RWPE2 (cell line): Measurements from ENCODE around the gene HRH2.

Source experiments
- ATAC-seq: fragments of 200-7000 bp; cut with Tn5 transposase; 3 replicates; pipeline ENCODE4 v1.9.1; 2021; ENCODE audit warnings: low read depth
- DNase-seq: peaks from one replicate; pipeline ENCODE4 v3.0.0-alpha.2; 2020; ENCODE audit warnings: low spot score
- H3K27ac ChIP-seq: fragments of 450-650 bp; 2 replicates; pipeline ENCODE4 v1.5.1; 2017; ENCODE audit warnings: mild to moderate bottlenecking; ENCODE audit not compliant: poor library complexity, severe bottlenecking
- H3K27me3 ChIP-seq: fragments of 250-450 bp; sonication (Bioruptor Pico); 2 replicates; pipeline ENCODE4 v1.5.1; 2021; ENCODE audit warnings: mild to moderate bottlenecking, moderate library complexity; ENCODE audit not compliant: insufficient read depth, poor library complexity, severe bottlenecking
- H3K36me3 ChIP-seq: fragments of 250-450 bp; sonication (Bioruptor Pico); 2 replicates; pipeline ENCODE4 v1.5.1; 2020; ENCODE audit warnings: low read depth, mild to moderate bottlenecking, moderate library complexity
- H3K4me1 ChIP-seq: fragments of 250-450 bp; sonication (Bioruptor Pico); 2 replicates; pipeline ENCODE4 v1.5.1; 2021; ENCODE audit warnings: mild to moderate bottlenecking, moderate library complexity; ENCODE audit not compliant: insufficient read depth, poor library complexity, severe bottlenecking
- H3K4me3 ChIP-seq: fragments of 250-450 bp; sonication (Bioruptor Pico); 2 replicates; pipeline ENCODE4 v1.5.1; 2021; ENCODE audit warnings: mild to moderate bottlenecking, moderate library complexity; ENCODE audit not compliant: severe bottlenecking
- H3K9me3 ChIP-seq: fragments of 250-450 bp; sonication (Bioruptor Pico); 2 replicates; pipeline ENCODE4 v1.5.1; 2021; ENCODE audit warnings: mild to moderate bottlenecking, moderate library complexity; ENCODE audit not compliant: severe bottlenecking
- TF ChIP-seq, protein P1 (sequence below): fragments of 450-650 bp; IDR thresholded peaks from one replicate; pipeline ENCODE4 v1.5.1; 2017; ENCODE audit warnings: mild to moderate bottlenecking, moderate library complexity; ENCODE audit not compliant: poor library complexity, severe bottlenecking

Gene HRH2

DNA sequence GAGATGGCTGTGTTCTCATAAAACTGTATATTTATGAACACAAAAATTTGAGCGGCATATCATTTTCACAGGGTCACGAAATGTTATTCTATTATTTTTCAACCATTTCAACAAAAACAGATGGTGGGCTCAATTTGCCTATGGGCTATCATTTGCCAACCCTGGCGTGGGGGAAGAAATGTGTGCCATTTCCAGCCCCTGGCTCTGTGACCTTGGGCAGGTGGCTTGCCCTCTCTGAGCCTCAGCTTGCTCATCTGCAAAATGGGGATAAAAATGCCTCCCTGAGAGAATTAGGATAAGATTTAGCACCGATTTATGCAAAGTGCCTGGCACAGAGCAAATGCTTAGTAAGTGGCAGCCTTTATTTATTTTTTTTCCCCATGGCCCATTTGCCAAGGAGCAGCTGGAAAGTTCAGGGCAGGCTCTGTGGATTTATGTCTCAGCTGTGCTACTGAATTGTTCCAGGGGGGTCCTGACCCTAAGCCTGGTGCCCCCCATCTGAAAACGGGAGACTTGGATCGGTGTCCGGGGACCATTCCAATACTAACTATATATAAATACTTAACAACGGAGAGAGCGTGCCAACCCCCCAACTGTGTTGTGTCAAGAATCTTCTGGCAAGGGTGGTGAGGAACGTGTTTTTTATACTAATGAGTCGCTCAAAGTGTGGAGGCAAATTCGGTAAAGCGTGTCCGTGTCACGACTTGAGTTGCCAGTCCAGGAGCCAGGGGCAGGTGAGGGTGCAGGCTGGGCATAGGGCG, 34.5 kb downstream of the HRH2 start:
- ATAC-seq (no peak), DNase-seq (peak; percentile 53)
- Histone ChIP-seq H3K4me3 (no peak overlapping the region), H3K9me3 (no peaks in the 10 kb centered on the region), H3K4me1 (no peaks in the 10 kb centered on the region), H3K27ac (no peak overlapping the region), H3K36me3 (no peaks in the 10 kb centered on the region), H3K27me3 (peaks cover 43% of the 10 kb centered on the region)
- TF ChIP-seq, protein P1, sequence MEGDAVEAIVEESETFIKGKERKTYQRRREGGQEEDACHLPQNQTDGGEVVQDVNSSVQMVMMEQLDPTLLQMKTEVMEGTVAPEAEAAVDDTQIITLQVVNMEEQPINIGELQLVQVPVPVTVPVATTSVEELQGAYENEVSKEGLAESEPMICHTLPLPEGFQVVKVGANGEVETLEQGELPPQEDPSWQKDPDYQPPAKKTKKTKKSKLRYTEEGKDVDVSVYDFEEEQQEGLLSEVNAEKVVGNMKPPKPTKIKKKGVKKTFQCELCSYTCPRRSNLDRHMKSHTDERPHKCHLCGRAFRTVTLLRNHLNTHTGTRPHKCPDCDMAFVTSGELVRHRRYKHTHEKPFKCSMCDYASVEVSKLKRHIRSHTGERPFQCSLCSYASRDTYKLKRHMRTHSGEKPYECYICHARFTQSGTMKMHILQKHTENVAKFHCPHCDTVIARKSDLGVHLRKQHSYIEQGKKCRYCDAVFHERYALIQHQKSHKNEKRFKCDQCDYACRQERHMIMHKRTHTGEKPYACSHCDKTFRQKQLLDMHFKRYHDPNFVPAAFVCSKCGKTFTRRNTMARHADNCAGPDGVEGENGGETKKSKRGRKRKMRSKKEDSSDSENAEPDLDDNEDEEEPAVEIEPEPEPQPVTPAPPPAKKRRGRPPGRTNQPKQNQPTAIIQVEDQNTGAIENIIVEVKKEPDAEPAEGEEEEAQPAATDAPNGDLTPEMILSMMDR, result no peak

DNA sequence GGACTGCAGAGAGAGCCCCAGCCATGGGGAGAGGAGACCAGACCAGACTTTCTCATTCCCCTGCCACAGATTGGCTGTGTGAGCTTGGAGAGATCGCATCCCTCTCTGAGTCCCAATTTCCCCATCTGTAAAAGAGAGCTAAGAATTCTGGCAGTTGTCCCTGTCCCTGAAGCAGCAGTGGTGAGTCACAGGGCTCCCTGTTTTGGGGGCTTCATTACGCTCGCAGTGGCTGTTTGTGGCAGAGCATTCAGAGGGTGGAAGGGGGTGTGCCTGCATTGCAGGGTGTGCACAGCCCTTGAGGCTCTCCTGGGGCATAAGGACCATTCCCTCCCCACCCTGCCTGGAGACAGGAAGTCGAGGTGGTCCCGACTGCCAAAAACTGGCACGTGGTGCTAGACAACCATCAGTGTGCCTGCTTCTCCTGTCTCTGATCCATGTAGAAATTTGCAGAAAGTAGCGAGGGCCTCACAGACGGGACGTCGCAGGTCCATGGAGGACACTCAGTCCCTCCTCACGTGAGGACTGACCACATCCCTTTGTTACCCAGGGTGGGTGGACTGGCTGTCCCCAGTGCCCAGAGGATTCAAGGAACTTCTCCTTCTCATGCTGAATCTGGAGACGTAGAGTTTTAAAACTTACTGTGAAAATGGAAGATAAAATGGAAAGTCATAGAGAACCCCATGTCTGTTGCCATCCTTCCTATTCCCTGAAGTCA, 35.3 kb downstream of the HRH2 start:
- no peaks in the 10 kb centered on the region for H3K4me1 ChIP-seq
- no peaks in the 10 kb centered on the region for H3K36me3 ChIP-seq
- DNase-seq (no peak), ATAC-seq (no peak)
- H3K27me3 ChIP-seq, result peaks cover 40% of the 10 kb centered on the region
- no peak overlapping the region for H3K4me3 ChIP-seq
- H3K9me3 ChIP-seq, result no peaks in the 10 kb centered on the region
- H3K27ac ChIP-seq, result no peak overlapping the region
- TF ChIP-seq, protein P1, result no peak

DNA sequence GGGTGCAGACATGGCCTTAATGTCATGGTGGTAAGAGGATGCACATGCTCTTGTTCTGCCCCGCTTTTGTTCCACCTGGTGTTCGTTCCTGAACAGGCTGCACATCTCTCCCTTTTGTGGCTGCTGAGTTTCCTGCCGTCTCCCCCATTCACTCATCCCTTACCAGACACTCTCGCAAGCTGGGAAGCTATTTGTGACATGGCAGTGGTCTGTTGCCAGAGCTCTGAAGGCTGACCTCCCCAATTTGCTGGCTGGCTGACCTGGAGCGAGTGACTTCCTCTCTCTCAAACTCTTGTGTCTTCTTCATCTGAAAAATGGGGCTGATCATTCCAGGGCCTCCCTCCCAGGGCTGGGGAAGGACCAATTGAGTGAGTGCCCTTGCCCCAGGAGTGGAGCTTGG, 35.9 kb downstream of the HRH2 start:
- peak; percentile 32 for DNase-seq
- TF ChIP-seq, protein P1, result no peak

DNA sequence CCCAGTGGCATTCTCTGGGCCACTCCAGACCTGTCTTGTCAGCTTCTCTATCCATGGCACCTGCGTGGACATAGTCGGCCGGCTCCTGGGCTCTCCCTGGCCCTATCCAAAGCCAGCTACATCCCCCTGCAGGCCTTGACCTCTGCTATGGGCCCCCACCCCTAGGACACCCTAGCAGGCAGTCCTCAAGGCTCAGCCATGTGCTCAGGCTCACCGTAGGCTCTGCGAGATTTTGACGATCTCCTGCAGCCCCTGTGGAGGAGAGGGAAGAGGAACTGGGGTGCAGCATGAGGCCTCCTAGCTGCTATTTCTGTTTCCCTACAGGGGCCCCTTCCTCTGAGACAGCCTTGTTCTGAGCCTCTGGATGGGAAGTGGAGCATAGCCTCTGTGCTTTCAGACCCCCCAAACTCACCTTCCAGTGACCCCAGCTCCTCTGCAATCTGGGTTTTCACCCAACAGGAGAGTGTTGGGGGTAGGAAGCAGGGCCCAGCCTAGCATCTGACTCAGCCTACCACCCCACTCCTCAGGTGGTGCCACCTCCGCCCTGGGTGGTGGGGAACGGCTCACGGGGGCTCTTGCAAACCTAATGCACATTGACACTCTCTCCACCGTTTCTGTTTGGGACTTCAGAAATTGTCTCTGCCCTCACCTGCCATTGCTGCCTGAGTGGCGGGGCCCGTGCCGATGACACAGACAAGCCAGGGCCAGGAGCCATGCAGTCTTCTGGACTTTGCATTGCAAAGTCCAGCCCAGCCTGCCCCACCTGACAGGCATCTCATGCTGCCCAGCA, 36.7 kb downstream of the HRH2 start:
- peak; percentile 54 for DNase-seq
- TF ChIP-seq, protein P1, result no peak
- Histone ChIP-seq H3K9me3 (no peaks in the 10 kb centered on the region), H3K27ac (no peak overlapping the region), H3K36me3 (no peaks in the 10 kb centered on the region), H3K4me3 (no peak overlapping the region), H3K4me1 (no peaks in the 10 kb centered on the region), H3K27me3 (peaks cover 29% of the 10 kb centered on the region)
- no peak for ATAC-seq

More for the DNA sequence above, 35.9 kb downstream of the HRH2 start:
- no peaks in the 10 kb centered on the region for H3K9me3 ChIP-seq
- H3K27ac ChIP-seq, result no peak overlapping the region
- H3K4me3 ChIP-seq, result no peak overlapping the region
- no peaks in the 10 kb centered on the region for H3K4me1 ChIP-seq
- ATAC-seq, result no peak
- peaks cover 37% of the 10 kb centered on the region for H3K27me3 ChIP-seq
- H3K36me3 ChIP-seq, result no peaks in the 10 kb centered on the region
